DMS 273 (cell line): ENCODE data around the gene DUSP1.

ENCODE experiments used
- DNase-seq: peaks from one replicate; lab custom pipeline; 2025; ENCODE audit not compliant: unreplicated experiment; lab: John Stamatoyannopoulos, UW

Gene DUSP1

DNA sequence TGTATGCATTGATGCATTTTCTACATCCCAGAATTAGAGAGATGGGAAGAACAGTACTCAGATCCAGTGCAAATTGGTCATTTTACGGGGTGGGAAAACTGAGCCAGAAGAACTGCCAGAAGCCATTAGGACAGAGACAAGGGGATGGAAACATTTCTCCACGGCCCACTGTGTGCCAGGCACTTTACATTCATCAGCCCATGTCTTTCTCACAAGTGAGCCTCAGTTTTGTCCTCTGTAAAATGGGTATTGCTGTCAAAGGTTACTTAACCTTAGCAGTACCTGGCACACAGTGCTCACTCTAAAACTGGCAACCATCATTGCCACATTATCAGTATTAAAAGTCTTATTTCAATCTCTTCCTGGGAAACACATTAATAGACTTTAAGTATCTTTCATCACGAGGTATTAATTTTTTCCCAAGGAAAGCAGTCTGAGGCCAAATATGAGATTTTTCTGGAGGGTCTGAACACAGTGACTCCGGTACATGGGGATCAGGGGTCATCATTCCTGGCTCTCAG is 5.2 kb downstream of the DUSP1 start:
- DNase-seq = peak; percentile 49

DNA sequence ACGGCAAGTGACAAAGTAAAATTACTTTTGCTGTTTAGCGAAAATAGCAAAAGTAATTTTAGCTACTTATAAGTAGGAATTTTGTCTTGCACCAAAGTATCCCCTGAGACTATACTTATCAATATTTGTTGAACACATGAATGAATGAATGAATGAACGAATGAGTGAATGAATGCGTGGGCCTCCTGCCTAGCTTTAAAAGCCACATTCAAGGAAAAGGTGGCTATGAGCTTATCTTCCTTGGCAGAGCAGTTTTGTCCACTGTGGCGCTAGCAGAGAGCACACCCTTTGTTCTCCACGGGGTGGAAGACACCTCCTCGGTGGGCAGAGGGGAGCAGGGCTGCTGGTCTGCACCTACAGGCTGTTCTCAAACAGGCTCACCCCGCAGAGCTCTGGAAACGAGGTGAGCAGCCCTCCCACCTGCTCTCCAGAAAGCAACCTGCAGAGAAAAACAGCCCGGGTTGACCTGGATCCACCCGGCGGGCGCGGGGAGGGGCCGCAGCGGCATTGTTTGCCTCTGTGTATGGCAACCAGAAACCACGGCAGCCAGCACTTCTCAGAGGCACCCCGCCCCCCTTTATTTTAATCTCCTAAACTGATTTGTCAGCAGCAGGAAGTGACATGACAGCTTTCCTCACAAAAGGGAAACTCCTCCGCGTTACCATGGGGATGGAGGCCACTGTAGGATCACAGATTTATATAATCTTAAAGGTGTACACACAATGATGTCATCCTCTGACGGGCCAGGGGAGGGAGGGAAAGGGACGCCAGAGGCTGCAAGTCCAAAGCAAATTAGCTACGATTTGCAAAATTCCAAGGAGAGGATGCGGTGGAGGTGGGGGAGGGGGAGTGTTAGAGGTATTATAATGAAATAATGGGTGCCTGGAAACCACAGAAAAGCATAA is 5.9 kb downstream of the DUSP1 start:
- peak; percentile 99 for DNase-seq

- no peak for DNase-seq
Measured at GRCh38 chr5:172763120-172763464, 7.9 kb downstream of the DUSP1 start.

DNA sequence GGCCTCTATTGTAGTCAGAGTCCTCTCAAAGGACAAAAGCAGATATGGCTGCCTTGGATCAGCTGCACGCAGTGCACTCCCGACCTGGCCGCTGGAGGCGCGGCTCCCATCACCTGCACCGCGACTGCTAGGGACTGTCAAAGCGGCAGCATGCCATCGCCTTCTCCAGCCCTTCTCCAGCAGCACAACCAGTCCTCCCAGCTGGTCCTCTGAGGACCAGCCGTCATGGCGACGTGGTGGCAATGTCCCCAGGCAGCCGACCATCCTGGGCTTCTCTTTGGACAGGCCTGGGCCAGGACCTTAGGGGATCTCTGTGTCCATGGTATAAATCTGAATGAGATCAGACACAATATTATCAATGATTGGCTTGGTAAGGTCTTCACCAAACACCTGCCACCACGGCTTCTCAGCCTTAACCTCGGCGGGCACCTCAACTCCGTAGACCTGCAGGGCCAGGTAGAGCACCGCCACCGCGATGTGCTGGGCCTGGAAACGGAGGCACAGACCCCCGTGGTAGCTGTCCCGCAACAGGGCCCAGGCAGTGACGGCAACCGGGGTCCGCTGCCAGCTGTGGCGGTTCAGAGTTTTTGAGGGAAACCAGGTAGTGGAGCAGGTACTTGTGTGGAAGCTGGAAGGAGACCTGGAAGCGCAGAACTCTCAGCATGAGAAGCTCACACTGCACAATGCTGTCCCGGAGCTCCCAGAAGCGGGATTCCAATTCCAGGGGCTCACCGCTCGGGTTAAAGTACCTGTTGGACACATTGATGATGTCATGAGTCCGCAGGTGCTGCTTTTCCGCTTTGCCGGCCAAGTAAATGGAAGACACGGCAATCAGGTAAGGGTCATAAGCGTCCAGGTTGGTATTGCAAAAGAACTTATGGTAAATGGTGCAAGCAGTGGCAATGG is 8.5 kb downstream of the DUSP1 start:
- DNase-seq = no peak

DNA sequence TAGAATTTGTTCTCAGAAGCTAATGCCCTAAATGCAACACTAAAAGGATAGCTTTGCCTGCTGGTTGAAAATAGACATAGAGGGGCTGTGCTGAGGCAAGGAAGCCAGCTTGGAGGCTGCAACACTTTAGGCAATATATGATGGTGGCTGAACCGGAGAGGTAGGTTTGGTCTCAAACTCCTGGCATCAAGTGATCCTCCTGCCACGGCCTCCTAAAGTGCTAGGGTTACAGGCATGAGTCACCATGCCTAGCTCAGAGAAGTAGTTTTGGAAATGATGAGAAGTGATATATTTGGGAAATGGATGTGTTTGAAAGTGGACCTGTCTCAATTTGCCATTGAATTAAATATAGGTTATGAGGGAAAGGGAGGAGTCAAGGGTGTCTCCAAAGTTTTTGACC is 10.0 kb downstream of the DUSP1 start:
- DNase-seq = no peak

GRCh38 chr5:172760136-172760535 is 10.9 kb downstream of the DUSP1 start:
- no peak for DNase-seq

- no peak for DNase-seq
Measured at GRCh38 chr5:172758834-172759149, 12.2 kb downstream of the DUSP1 start.

- DNase-seq = no peak
Measured at GRCh38 chr5:172758077-172758833, 12.7 kb downstream of the DUSP1 start.

GRCh38 chr5:172757394-172758010 is 13.5 kb downstream of the DUSP1 start:
- DNase-seq = no peak

DNA sequence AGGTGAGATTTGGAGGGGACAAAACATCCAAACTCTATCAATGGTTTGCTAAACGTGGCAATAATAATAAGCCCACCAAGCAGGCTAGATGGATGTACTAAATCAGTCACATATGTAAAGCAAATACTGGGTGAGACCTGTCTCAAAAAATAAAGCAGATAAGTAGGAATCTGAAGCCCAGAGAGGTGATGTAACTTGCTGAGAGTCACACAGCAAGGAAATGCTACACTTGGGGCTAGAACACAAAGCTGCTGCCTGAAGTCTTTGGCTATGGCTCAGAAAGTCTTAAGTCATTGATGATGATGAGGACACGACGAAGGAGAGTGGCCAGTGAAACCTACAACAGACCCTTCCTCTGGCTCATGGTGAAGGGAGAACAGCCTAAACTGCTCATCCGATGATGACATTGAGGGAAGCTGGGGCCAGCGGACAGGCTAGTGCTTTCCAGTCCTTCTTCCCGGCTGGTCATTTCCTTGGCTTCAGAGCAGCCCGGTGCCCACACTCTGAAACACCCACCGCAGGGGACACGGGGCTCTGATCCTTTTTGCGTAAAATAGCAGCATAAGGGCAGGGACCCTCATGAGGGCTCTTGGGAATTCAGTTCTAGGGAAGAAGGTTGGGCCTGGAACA is 14.1 kb downstream of the DUSP1 start:
- DNase-seq = no peak

DNA sequence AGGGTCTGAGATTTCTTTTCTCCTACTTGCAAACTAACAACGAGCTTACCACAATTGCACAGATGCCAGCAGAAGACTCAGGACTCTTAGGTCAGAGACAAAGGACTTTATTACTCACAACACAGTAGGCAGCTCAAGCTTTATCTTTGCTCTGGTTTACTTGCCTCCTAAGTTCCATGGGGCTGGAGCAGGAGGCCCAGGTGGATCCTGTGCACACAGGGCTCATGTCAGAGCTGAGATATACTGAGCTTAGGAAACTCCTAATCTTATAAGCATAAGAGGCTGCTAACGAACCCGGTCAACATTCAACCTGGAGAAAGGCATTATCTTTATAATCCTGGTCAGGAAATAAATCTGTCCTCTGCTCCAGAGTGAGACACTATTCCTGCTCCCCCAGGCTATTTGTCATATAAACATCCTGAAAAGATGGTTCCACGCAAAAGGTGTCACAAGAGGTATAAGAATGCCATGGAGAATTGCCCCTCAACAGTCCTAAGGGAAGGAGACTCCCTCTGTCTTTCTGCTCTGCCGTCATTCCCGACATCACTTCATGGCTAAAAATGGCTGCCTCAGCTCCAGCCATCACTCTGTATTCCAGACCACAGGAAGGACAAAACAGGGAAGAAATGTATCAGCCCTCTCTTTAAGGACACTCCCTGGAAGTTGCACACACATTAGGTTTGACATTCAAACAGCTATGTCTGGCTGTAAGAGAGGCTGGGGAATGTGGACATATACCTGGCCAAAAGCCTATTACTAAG is 16.2 kb downstream of the DUSP1 start:
- DNase-seq = no peak

- no peak for DNase-seq
Measured at GRCh38 chr5:172753101-172753500, 17.9 kb downstream of the DUSP1 start.

DNA sequence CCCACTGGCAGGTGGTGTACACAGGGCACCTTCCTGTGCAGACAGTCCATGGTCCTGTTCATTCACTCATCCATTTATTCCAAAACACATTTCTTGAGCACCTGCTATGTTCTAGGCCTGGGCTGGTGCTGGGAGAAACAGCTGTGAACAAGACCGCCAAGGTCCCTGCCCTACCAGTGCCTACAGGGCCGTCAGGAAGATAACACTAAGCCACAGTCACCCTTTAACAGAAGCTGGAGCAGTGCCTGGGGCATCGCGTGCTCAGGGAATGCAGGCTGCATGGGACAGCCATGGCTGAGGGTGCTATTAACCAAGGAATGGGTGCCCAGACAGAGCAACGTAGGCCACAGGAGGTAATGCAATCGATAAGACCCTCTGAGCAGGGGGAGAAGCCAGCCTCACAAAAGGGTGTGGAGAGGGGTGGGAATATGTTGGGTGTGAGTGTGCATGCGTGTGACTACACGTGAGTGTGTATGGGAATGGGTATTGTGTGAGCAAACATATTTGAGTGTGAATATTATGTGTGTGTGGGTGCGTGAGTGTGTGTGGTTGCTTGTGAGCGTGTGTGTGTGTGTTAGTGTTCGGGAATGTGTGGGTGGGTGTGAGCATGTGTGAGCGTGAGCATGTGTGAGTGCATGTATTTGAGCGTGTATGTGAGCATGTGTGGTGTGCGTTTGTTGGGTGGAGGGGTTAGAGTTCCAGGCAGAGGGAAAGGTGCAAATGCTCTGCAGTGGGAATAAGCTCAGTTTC is 19.1 kb downstream of the DUSP1 start:
- no peak for DNase-seq

DNA sequence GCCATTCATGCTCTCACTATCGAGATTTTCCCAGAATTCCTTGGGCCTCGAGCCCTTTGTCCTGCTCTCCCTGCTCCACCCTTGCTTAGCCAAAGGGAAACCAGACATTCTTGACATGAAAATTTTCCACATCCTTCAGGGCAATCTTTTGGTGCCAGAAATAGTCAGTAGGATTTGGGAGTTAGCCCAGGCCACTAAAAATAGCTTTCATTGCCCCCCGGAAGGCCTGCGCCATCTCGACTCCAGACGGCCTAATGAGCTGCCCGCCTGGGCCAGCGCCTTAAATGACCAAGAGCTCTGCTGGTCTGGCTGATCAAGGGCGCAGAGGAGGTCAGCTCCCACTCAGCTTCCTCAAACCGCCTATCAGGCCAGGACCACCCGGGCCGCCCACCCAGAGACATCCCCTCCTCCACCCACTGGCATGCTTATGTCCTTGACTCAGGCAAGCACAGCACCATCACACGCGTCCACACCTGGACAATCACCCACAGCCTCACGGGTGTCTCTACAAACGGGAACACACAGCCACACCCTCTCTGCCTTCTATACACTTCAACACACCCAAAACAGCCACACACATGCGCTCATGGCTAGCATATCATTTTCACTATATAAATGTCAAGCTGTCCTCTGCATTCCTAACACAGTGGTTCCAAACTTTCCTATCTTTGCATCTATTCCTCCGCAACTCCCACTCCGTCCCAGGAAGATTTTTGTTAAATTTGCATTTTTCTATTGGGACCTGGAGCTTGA is 20.9 kb downstream of the DUSP1 start:
- DNase-seq = no peak

GRCh38 chr5:172749076-172749475 is 21.9 kb downstream of the DUSP1 start:
- no peak for DNase-seq

- DNase-seq = no peak
Measured at GRCh38 chr5:172748341-172748843, 22.6 kb downstream of the DUSP1 start.

- no peak for DNase-seq
Measured at GRCh38 chr5:172747471-172747870, 23.5 kb downstream of the DUSP1 start.

DNA sequence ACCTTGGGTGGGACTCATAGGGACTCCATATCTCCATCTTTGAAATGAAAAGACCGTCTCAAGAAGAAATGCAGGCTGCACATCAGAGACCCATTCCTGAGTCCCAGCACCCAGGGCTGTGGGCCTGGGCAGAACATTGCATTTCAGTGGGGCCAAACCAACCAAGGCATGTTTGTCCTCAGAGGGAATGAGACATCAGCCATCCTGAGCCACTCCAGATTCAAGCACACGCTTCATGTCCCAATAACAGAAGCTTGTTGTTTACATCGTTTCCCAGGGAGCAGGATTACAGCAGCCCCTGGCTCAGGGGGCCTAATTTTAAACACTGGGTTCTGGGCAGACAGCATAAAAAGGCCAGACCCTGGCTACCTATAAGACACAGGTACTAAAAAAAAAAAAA is 24.3 kb downstream of the DUSP1 start:
- DNase-seq = no peak
